A549 (cell line): Measurements from ENCODE around the gene DDX25.

Experiments used
- CEBPB ChIP-seq, 2 experiments: fragments of >200 bp in 1 of 2; sonication (Bioruptor Twin) in 1 of 2; formaldehyde crosslinking in 1 of 2; IDR thresholded peaks; 2 replicates each; pipeline ENCODE4 v1.6.1; 2012 to 2016
- CTCF ChIP-seq: fragments of >200 bp; sonication (Bioruptor Twin); formaldehyde crosslinking; IDR thresholded peaks from 3 replicates; pipeline ENCODE4 v1.5.1; 2016
- EP300 ChIP-seq, 2 experiments: fragments of >200 bp; sonication (Bioruptor Twin); formaldehyde crosslinking; IDR thresholded peaks; 2 replicates in 1 of 2; 3 replicates in 1 of 2; pipeline ENCODE4 v1.6.1; 2016 to 2017
- ESRRA ChIP-seq: fragments of 150-350 bp; IDR thresholded peaks from 2 replicates; pipeline ENCODE4 v1.6.1; 2014; ENCODE audit warnings: mild to moderate bottlenecking, low read length, borderline replicate concordance
- FOSL2 ChIP-seq, 2 experiments: fragments of 450-650 bp in 1 of 2; fragments of >200 bp in 1 of 2; sonication (Bioruptor Twin) in 1 of 2; formaldehyde crosslinking; IDR thresholded peaks; 2 replicates each; pipeline versions ENCODE4 v1.5.0 to v1.6.1; 2016 to 2020; ENCODE audit warnings: mild to moderate bottlenecking in 1 of 2, moderate library complexity in 1 of 2
- HDAC2 ChIP-seq: fragments of 200-600 bp; sonication (generic); IDR thresholded peaks from 2 replicates; pipeline ENCODE4 v1.6.1; 2016
- HOXB13 ChIP-seq: fragments of 250-450 bp; sonication (Bioruptor Pico); IDR thresholded peaks from 2 replicates; pipeline ENCODE4 v1.5.0; 2020; ENCODE audit warnings: low read depth, mild to moderate bottlenecking, moderate library complexity
- KDM1A ChIP-seq: fragments of 200-600 bp; sonication (generic); IDR thresholded peaks from 2 replicates; pipeline ENCODE4 v1.6.1; 2016; ENCODE audit warnings: low read depth, mild to moderate bottlenecking
- MAZ ChIP-seq: fragments of 150-350 bp; IDR thresholded peaks from 2 replicates; pipeline ENCODE4 v1.6.1; 2014; ENCODE audit warnings: antibody characterized with exemption, low read depth, low read length, borderline replicate concordance
- PHF8 ChIP-seq: fragments of 200-600 bp; sonication (generic); IDR thresholded peaks from 2 replicates; pipeline ENCODE4 v1.6.1; 2016; ENCODE audit warnings: low read depth, mild to moderate bottlenecking, antibody characterized with exemption, moderate library complexity, borderline replicate concordance
- POLR2A ChIP-seq: IDR thresholded peaks from 2 replicates; pipeline ENCODE4 v1.6.1; 2012; ENCODE audit warnings: mild to moderate bottlenecking, low read length
- SMC3 ChIP-seq: fragments of >200 bp; sonication (Bioruptor Twin); formaldehyde crosslinking; IDR thresholded peaks from 3 replicates; pipeline ENCODE4 v1.6.1; 2018; ENCODE audit warnings: inconsistent platforms

- TF ChIP-seq POLR2A, result no peak
- no peak for TF ChIP-seq EP300 (IDR thresholded peaks at IDR 0.05)
- TF ChIP-seq CTCF, result no peak
- TF ChIP-seq FOSL2 (IDR thresholded peaks at IDR 0.05), result no peak
- no peak for TF ChIP-seq FOSL2 (CRISPR knock-in tag; IDR thresholded peaks at IDR 0.05)
- TF ChIP-seq CEBPB (IDR thresholded peaks at IDR 0.05), result no peak
- TF ChIP-seq KDM1A, result no peak
- no peak for TF ChIP-seq MAZ
- no peak for TF ChIP-seq HOXB13 (CRISPR knock-in tag)
- no peak for TF ChIP-seq SMC3
- no peak for TF ChIP-seq PHF8
- TF ChIP-seq ESRRA, result no peak
- no peak for TF ChIP-seq HDAC2
Observed at GRCh38 chr11:125943661-125944349, 39.5 kb downstream of the DDX25 start.
